ENCODE measurements around the gene ZBTB20. TPM values are rescaled to one million over a fixed set of nuclear protein-coding genes. Genes with fewer than 3 reads are reported as not detected.

ZBTB20 gene
- total RNA-seq, 1 donor from 2014 or later, result 21.4 TPM

DNA sequence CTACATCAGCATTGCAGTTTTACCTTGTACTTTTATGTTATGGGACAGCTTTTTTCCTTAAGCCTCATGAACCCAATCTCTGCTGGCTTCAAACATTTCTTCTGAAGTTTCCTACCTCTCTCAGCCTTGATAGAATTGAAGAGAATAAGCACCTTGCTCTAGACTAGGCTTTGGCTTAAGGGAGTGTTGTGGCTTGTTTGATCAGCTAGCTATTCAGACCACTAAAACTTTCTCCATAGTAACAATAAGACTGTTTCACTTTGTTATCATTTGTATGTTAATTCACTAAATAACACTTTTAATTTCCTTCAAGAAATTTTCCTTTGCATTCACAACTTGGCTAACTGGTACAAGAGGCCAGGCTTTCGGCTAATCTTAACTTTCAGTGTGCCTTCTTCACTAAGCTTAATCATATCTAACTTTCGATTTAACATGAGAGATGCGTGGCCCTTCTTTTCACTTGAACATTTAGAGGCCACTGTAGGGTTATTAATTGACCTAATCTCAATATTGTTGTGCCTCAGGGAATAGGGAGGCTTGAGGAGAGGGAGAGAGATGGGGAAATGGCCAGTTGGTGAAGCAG, 861.3 kb downstream of the ZBTB20 start:
- Mint-ChIP-seq H3K27me3 (ENCODE audit: low read depth, unreplicated experiment) (no peaks in the 10 kb centered on the region), H3K4me1 (ENCODE audit: low read depth, unreplicated experiment) (no peaks in the 10 kb centered on the region), H3K27ac (ENCODE audit: unreplicated experiment) (no peak overlapping the region), H3K36me3 (ENCODE audit: low read depth, unreplicated experiment) (no peaks in the 10 kb centered on the region), H3K9me3 (ENCODE audit: unreplicated experiment) (no peaks in the 10 kb centered on the region), H3K4me3 (ENCODE audit: unreplicated experiment) (no peak overlapping the region)
- no peaks in the 10 kb centered on the region for H3K9me3 ChIP-seq (ENCODE audit: insufficient read depth, low read depth, low read length)
- no peaks in the 10 kb centered on the region for H3K36me3 ChIP-seq (ENCODE audit: insufficient read depth, low read length)
- DNase-seq (ENCODE audit: low read depth), result no peak
- no peak overlapping the region for H3K27ac ChIP-seq (ENCODE audit: low read depth, low read length)
- no peaks in the 10 kb centered on the region for H4K20me1 ChIP-seq (ENCODE audit: insufficient read depth, low read length)
- H3K4me2 ChIP-seq (ENCODE audit: low read length), result no peak overlapping the region
- no peaks in the 10 kb centered on the region for H3K4me1 ChIP-seq (ENCODE audit: insufficient read depth, low read length)
- H3K4me3 ChIP-seq (ENCODE audit: insufficient read depth, low read depth, low read length), result no peak overlapping the region
- H2AFZ ChIP-seq (ENCODE audit: low read depth, low read length), result no peak overlapping the region
- H3K79me2 ChIP-seq (ENCODE audit: insufficient read depth, low read length), result no peaks in the 10 kb centered on the region
- no peak overlapping the region for H3K9ac ChIP-seq (ENCODE audit: low read length)
- no peak for TF ChIP-seq EZH2 (IDR thresholded peaks at IDR 0.05; ENCODE audit: insufficient read depth, low read length)
- TF ChIP-seq, protein P1, sequence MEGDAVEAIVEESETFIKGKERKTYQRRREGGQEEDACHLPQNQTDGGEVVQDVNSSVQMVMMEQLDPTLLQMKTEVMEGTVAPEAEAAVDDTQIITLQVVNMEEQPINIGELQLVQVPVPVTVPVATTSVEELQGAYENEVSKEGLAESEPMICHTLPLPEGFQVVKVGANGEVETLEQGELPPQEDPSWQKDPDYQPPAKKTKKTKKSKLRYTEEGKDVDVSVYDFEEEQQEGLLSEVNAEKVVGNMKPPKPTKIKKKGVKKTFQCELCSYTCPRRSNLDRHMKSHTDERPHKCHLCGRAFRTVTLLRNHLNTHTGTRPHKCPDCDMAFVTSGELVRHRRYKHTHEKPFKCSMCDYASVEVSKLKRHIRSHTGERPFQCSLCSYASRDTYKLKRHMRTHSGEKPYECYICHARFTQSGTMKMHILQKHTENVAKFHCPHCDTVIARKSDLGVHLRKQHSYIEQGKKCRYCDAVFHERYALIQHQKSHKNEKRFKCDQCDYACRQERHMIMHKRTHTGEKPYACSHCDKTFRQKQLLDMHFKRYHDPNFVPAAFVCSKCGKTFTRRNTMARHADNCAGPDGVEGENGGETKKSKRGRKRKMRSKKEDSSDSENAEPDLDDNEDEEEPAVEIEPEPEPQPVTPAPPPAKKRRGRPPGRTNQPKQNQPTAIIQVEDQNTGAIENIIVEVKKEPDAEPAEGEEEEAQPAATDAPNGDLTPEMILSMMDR (IDR thresholded peaks at IDR 0.05; ENCODE audit: insufficient read depth, low read depth, low read length), result no peak
- no peak for FAIRE-seq
- H3K27me3 ChIP-seq (ENCODE audit: insufficient read depth, low read length), result no peaks in the 10 kb centered on the region

DNA sequence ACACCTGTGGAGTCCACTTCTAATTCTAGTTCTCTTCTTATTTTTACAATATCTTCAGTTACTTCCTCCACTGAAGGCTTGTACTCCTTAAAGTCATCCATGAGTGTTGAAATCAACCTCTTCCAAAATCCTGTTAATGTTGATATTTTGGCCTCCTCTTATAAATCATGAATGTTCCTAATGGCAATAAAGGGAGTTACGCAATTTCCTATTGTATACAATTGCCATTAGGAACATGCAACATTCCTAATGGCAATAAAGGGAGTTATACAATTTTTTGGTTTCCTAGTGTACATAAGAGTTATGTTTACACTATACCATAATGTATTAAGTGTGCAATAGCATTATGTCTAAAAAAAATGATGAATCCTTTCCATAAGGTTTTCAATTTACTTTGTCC, 862.4 kb downstream of the ZBTB20 start:
- H3K36me3 Mint-ChIP-seq (ENCODE audit: low read depth, unreplicated experiment), result no peaks in the 10 kb centered on the region
- no peaks in the 10 kb centered on the region for H3K27me3 Mint-ChIP-seq (ENCODE audit: low read depth, unreplicated experiment)
- Histone ChIP-seq H3K27me3 (ENCODE audit: insufficient read depth, low read length) (no peaks in the 10 kb centered on the region), H2AFZ (ENCODE audit: low read depth, low read length) (no peak overlapping the region), H4K20me1 (ENCODE audit: insufficient read depth, low read length) (no peaks in the 10 kb centered on the region), H3K4me2 (ENCODE audit: low read length) (no peak overlapping the region), H3K9ac (ENCODE audit: low read length) (no peak overlapping the region), H3K4me3 (ENCODE audit: insufficient read depth, low read depth, low read length) (no peak overlapping the region), H3K4me1 (ENCODE audit: insufficient read depth, low read length) (no peaks in the 10 kb centered on the region), H3K27ac (ENCODE audit: low read depth, low read length) (no peak overlapping the region), H3K36me3 (ENCODE audit: insufficient read depth, low read length) (no peaks in the 10 kb centered on the region), H3K9me3 (ENCODE audit: insufficient read depth, low read depth, low read length) (no peaks in the 10 kb centered on the region), H3K79me2 (ENCODE audit: insufficient read depth, low read length) (no peaks in the 10 kb centered on the region)
- TF ChIP-seq EZH2 (IDR thresholded peaks at IDR 0.05; ENCODE audit: insufficient read depth, low read length), result no peak
- TF ChIP-seq, protein P1 (IDR thresholded peaks at IDR 0.05; ENCODE audit: insufficient read depth, low read depth, low read length), result no peak
- no peak for DNase-seq (ENCODE audit: low read depth)
- FAIRE-seq, result no peak
- H3K9me3 Mint-ChIP-seq (ENCODE audit: unreplicated experiment), result no peaks in the 10 kb centered on the region
- no peaks in the 10 kb centered on the region for H3K4me1 Mint-ChIP-seq (ENCODE audit: low read depth, unreplicated experiment)
- no peak overlapping the region for H3K4me3 Mint-ChIP-seq (ENCODE audit: unreplicated experiment)
- H3K27ac Mint-ChIP-seq (ENCODE audit: unreplicated experiment), result no peak overlapping the region

Small RNAs within 50 kb of the gene (microRNA-seq; reads per million reads assigned to microRNA genes)
- 2.7 reads per million, percentile 3 among the genes with 10 or more reads in this experiment for gene MIR4796
